Neural progenitor cell (in vitro differentiated cells): Measurements from ENCODE around the gene ARL4A.
"Not testable (repeated sequence)": the region's sequence is repeated elsewhere in the genome, so short reads cannot be mapped to it uniquely, and the experiment has no call there.

Experiments
- EZH2 ChIP-seq: fragments of 200-600 bp; sonication (generic); IDR thresholded peaks from 2 replicates; pipeline ENCODE4 v1.6.1; 2017; ENCODE audit warnings: antibody characterized with exemption, mild to moderate bottlenecking, moderate library complexity
- TF ChIP-seq, protein P1 (sequence below): fragments of 200-600 bp; sonication (generic); IDR thresholded peaks from 2 replicates; pipeline ENCODE4 v1.5.1; 2017; ENCODE audit warnings: antibody characterized with exemption, mild to moderate bottlenecking

DNA sequence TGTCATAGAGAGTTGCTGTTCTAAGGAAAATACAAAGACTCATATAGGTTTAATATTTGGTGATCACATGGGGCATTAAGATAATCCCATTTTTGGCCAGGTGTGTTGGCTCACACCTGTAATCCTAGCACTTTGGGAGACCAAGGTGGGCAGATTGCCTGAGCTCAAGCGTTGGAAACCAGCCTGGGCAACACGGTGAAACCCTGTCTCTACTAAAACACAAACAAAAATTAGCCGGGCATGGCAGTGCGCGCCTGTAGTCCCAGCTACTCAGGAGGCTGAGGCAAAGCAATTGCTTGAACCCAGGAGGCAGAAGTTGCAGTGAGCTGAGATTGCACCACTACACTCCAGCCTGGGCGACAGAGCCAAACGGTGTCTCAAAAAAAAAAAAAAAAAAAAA is 14.0 kb upstream of the ARL4A start:
- TF ChIP-seq, protein P1, sequence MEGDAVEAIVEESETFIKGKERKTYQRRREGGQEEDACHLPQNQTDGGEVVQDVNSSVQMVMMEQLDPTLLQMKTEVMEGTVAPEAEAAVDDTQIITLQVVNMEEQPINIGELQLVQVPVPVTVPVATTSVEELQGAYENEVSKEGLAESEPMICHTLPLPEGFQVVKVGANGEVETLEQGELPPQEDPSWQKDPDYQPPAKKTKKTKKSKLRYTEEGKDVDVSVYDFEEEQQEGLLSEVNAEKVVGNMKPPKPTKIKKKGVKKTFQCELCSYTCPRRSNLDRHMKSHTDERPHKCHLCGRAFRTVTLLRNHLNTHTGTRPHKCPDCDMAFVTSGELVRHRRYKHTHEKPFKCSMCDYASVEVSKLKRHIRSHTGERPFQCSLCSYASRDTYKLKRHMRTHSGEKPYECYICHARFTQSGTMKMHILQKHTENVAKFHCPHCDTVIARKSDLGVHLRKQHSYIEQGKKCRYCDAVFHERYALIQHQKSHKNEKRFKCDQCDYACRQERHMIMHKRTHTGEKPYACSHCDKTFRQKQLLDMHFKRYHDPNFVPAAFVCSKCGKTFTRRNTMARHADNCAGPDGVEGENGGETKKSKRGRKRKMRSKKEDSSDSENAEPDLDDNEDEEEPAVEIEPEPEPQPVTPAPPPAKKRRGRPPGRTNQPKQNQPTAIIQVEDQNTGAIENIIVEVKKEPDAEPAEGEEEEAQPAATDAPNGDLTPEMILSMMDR, result not testable (repeated sequence)
- TF ChIP-seq EZH2, result not testable (repeated sequence)
